K562 (cell line): ENCODE measurements around the gene ALCAM.

Source experiments
- ARID3A ChIP-seq: IDR thresholded peaks from 2 replicates; pipeline ENCODE4 v1.6.1; 2012; ENCODE audit warnings: low read depth, low read length, improper control_type of control experiment, borderline replicate concordance
- MCM3 ChIP-seq: fragments of 450-650 bp; IDR thresholded peaks from 2 replicates; pipeline ENCODE4 v1.6.1; 2016
- POLR2A ChIP-seq: fragments of 450-650 bp; conservative IDR thresholded peaks from 2 replicates; pipeline ENCODE4 v1.6.1; 2016
- RAD21 ChIP-seq, 2 experiments: fragments of 250-450 bp in 1 of 2; fragments of 450-650 bp in 1 of 2; sonication (Bioruptor Pico) in 1 of 2; formaldehyde crosslinking in 1 of 2; IDR thresholded peaks in 1 of 2; conservative IDR thresholded peaks in 1 of 2; 2 replicates each; pipeline versions ENCODE4 v1.4.0 to v1.8.0; 2020 to 2022; ENCODE audit warnings: mild to moderate bottlenecking in 2 of 2, moderate library complexity in 1 of 2
- SMC3 ChIP-seq: conservative IDR thresholded peaks from 2 replicates; pipeline ENCODE4 v1.6.1; 2011; ENCODE audit warnings: low read depth, low read length, improper control_type of control experiment; ENCODE audit not compliant: insufficient read depth
- ZNF146 ChIP-seq: IDR thresholded peaks from one replicate; pipeline ENCODE4 v1.6.1; 2018; ENCODE audit warnings: missing compliant biosample characterization; ENCODE audit not compliant: unreplicated experiment

DNA sequence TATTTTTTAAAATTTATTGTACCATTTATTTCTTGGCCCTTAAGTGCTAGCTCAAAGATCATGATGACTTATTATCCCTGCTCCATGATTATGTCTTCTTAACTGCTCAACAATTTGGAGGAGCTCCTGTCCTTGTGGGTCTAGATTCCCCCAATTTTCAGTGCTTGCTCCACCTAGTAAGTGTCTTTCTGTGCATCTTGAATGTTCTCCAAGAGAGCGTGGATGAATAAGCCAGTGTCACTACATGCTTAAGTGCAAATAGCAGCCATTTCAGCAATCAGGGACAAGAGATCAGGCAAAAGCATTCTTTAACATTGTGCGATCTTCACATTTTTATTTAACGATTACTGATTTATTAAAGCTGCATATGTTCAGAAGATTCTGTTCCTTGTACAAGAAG is 99.4 kb downstream of the ALCAM start:
- TF ChIP-seq SMC3 (no peak), POLR2A (no peak), ARID3A (no peak), RAD21 (CRISPR knock-in tag; conservative IDR thresholded peaks at IDR 0.05 in 1 of 2, IDR thresholded peaks at IDR 0.05 in 1 of 2) (no peak), MCM3 (no peak), ZNF146 (CRISPR knock-in tag) (no peak)
